WTC11 (cell line): Measurements from ENCODE around the gene MCL1. TPM values are rescaled to one million over a fixed set of nuclear protein-coding genes. Genes with fewer than 3 reads are reported as not detected.

Experiments
- ATAC-seq: fragments of 200-7000 bp; cut with Tn5 transposase; 2 replicates; pipeline ENCODE4 v1.10.0; 2021; ENCODE audit warnings: mild to moderate bottlenecking, moderate library complexity
- Bru-seq: library from RNA; stranded (reverse); fragments of 400-500 nt; gene quantifications from one replicate; lab custom pipeline; 2021; lab: Mats Ljungman, UMichigan
- CTCF ChIA-PET: fragments of 300-600 bp; sonication (Branson Sonifier 250); formaldehyde crosslinking; loops from one replicate; lab custom pipeline; 2021; ENCODE audit warnings: antibody characterized with exemption; lab: Charles Lee
- POLR2A ChIA-PET: fragments of 350-600 bp; sonication (Branson Sonifier 250); formaldehyde crosslinking; loops from one replicate; lab custom pipeline; 2021; ENCODE audit warnings: antibody characterized with exemption; lab: Charles Lee
- DNase-seq: peaks from one replicate; pipeline ENCODE4 v3.0.0; 2021; ENCODE audit warnings: low spot score
- H3K27ac Mint-ChIP-seq: 2 replicates; pipeline ENCODE4 v1.8.0; 2021; ENCODE audit warnings: mixed read lengths
- H3K27me3 Mint-ChIP-seq: 2 replicates; pipeline ENCODE4 v1.8.0; 2021; ENCODE audit warnings: low read depth, mild to moderate bottlenecking, moderate library complexity, mixed read lengths
- H3K36me3 Mint-ChIP-seq: 2 replicates; pipeline ENCODE4 v1.8.0; 2021; ENCODE audit warnings: mixed read lengths
- H3K4me1 Mint-ChIP-seq: 2 replicates; pipeline ENCODE4 v1.8.0; 2022; ENCODE audit warnings: mixed read lengths
- H3K4me3 Mint-ChIP-seq: 2 replicates; pipeline ENCODE4 v1.8.0; 2021; ENCODE audit warnings: mild to moderate bottlenecking, moderate library complexity, mixed read lengths
- H3K9me3 Mint-ChIP-seq: 2 replicates; pipeline ENCODE4 v1.8.0; 2021; ENCODE audit warnings: mixed read lengths
- CREM ChIP-seq: sonication (generic); formaldehyde crosslinking; IDR thresholded peaks from 2 replicates; pipeline ENCODE4 v1.8.1; 2022; ENCODE audit warnings: mild to moderate bottlenecking, missing genetic modification reagents, moderate library complexity
- EMX1 ChIP-seq: fragments of 250-450 bp; sonication (Bioruptor Pico); IDR thresholded peaks from 2 replicates; pipeline ENCODE4 v1.8.0; 2021; ENCODE audit warnings: mild to moderate bottlenecking
- ETV6 ChIP-seq: sonication (generic); formaldehyde crosslinking; IDR thresholded peaks from 2 replicates; pipeline ENCODE4 v1.8.1; 2022; ENCODE audit warnings: mild to moderate bottlenecking, missing genetic modification reagents
- FOXK1 ChIP-seq: sonication (generic); formaldehyde crosslinking; IDR thresholded peaks from 2 replicates; pipeline ENCODE4 v1.8.0; 2022; ENCODE audit warnings: mild to moderate bottlenecking, moderate library complexity, missing genetic modification reagents
- GRHL2 ChIP-seq: fragments of 250-450 bp; sonication (Bioruptor Pico); IDR thresholded peaks from 2 replicates; pipeline ENCODE4 v1.8.0; 2022; ENCODE audit warnings: mild to moderate bottlenecking, moderate library complexity; ENCODE audit not compliant: insufficient replicate concordance, severe bottlenecking
- NFYB ChIP-seq: sonication (generic); formaldehyde crosslinking; conservative IDR thresholded peaks from 2 replicates; pipeline ENCODE4 v1.8.0; 2022; ENCODE audit warnings: low read depth, missing genetic modification reagents
- TEAD4 ChIP-seq: sonication (generic); formaldehyde crosslinking; IDR thresholded peaks from 2 replicates; pipeline ENCODE4 v1.8.0; 2022; ENCODE audit warnings: mild to moderate bottlenecking, missing genetic modification reagents
- ZMAT4 ChIP-seq: fragments of 250-450 bp; sonication (Bioruptor Pico); IDR thresholded peaks from 2 replicates; pipeline ENCODE4 v1.9.0; 2021; ENCODE audit warnings: mild to moderate bottlenecking
- ZNF423 ChIP-seq: fragments of 250-450 bp; sonication (Bioruptor Pico); IDR thresholded peaks from 2 replicates; pipeline ENCODE4 v2.1.2; 2022; ENCODE audit warnings: mild to moderate bottlenecking, moderate library complexity
- ZNF532 ChIP-seq: fragments of 250-450 bp; sonication (Bioruptor Pico); IDR thresholded peaks from 2 replicates; pipeline ENCODE4 v1.9.0; 2021; ENCODE audit warnings: mild to moderate bottlenecking, borderline replicate concordance
- ZNF671 ChIP-seq: fragments of 250-450 bp; sonication (Bioruptor Pico); IDR thresholded peaks from 2 replicates; pipeline ENCODE4 v1.8.0; 2021; ENCODE audit warnings: mild to moderate bottlenecking
- long read RNA-seq, 3 experiments: library from RNA in 1 of 3; library from capped mRNA in 1 of 3; library from polyadenylated mRNA in 1 of 3; unstranded in 2 of 3; stranded (forward) in 1 of 3; transcript quantifications; one replicate each; pipeline ENCODE4 v2.0.0, GENCODE V29; 2021
- total RNA-seq: library from RNA; stranded (reverse); gene quantifications from 3 replicates; pipeline ENCODE4 v1.2.3, GENCODE V29; 2021
- TF ChIP-seq, protein P1 (sequence below): sonication (generic); formaldehyde crosslinking; IDR thresholded peaks from 2 replicates; pipeline ENCODE4 v1.8.1; 2023; ENCODE audit warnings: mild to moderate bottlenecking, moderate library complexity, missing genetic modification reagents
- TF ChIP-seq, protein P2 (sequence below): sonication (generic); formaldehyde crosslinking; IDR thresholded peaks from 2 replicates; pipeline ENCODE4 v1.8.1; 2023; ENCODE audit warnings: mild to moderate bottlenecking, missing genetic modification reagents
- TF ChIP-seq, protein P3 (sequence below): sonication (generic); formaldehyde crosslinking; IDR thresholded peaks from 2 replicates; pipeline ENCODE4 v1.8.0; 2022; ENCODE audit warnings: mild to moderate bottlenecking, missing genetic modification reagents
- TF ChIP-seq, protein P4 (sequence below): sonication (generic); formaldehyde crosslinking; IDR thresholded peaks from 2 replicates; pipeline ENCODE4 v1.8.0; 2023; ENCODE audit warnings: mild to moderate bottlenecking, missing genetic modification reagents

MCL1 gene
- total RNA-seq (191 to 212 TPM (median 204 TPM) in 3 replicates), Bru-seq, nascent RNA (percentile 100 among the genes with signal in this experiment)
- long read RNA-seq, experiment 1, transcript MCL1-201 (2 exons, 1,110 nt) = minor isoform, 9 of 724 reads
- long read RNA-seq, experiment 1, transcript MCL1-203 (2 exons, 1,099 nt) = minor isoform, 33 of 724 reads
- long read RNA-seq, experiment 1, transcript MCL1-202 (3 exons, 3,932 nt) = major isoform, 547 of 724 reads
- long read RNA-seq, experiment 1, partial matches to known transcripts = 4 of 724 reads
- long read RNA-seq, experiment 1, other reads (novel, unspliced or antisense) = 131 of 724 reads
- long read RNA-seq, experiment 2, transcript MCL1-202 (3 exons, 3,932 nt) = major isoform, 120 of 253 reads
- long read RNA-seq, experiment 2, partial matches to known transcripts = 5 of 253 reads
- long read RNA-seq, experiment 2, other reads (novel, unspliced or antisense) = 123 of 253 reads
- long read RNA-seq, experiment 3, transcript MCL1-202 (3 exons, 3,932 nt) = major isoform, 49 of 69 reads
- long read RNA-seq, experiment 3, partial matches to known transcripts = 0 of 69 reads
- long read RNA-seq, experiment 3, other reads (novel, unspliced or antisense) = 15 of 69 reads

- Mint-ChIP-seq H3K4me1 (peaks cover 40% of the 10 kb centered on the region), H3K9me3 (no peaks in the 10 kb centered on the region), H3K27me3 (no peaks in the 10 kb centered on the region; the same call in 1 of the 2 replicates), H3K36me3 (peaks cover 47% of the 10 kb centered on the region), H3K4me3 (peak within 1 kb of the TSS; percentile 92), H3K27ac (peak within 1 kb of the TSS; percentile 100)
- peak; percentile 89 for DNase-seq
- peak; percentile 88 for ATAC-seq
- ChIA-PET CTCF (interaction anchor here (0.6 to 2.6 kb wide), 15 partner anchors 9 to 427 kb away, joined by 3 to 59 read pairs (median 6); partner anchors contain the start of genes ENSA, FALEC and MINDY1), POLR2A (interaction anchor here (0.6 to 9.4 kb wide), 26 partner anchors 8 to 472 kb away, joined by 3 to 188 read pairs (median 4); partner anchors contain the start of genes CTSK, ENSA, FALEC and GOLPH3L)
- TF ChIP-seq, protein P1, sequence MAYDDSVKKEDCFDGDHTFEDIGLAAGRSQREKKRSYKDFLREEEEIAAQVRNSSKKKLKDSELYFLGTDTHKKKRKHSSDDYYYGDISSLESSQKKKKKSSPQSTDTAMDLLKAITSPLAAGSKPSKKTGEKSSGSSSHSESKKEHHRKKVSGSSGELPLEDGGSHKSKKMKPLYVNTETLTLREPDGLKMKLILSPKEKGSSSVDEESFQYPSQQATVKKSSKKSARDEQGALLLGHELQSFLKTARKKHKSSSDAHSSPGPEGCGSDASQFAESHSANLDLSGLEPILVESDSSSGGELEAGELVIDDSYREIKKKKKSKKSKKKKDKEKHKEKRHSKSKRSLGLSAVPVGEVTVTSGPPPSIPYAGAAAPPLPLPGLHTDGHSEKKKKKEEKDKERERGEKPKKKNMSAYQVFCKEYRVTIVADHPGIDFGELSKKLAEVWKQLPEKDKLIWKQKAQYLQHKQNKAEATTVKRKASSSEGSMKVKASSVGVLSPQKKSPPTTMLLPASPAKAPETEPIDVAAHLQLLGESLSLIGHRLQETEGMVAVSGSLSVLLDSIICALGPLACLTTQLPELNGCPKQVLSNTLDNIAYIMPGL = peak; percentile 79
- TF ChIP-seq ZNF532 = peak; percentile 72; the same call in 1 of the 2 replicates
- peak; percentile 52; the same call in 1 of the 2 replicates for TF ChIP-seq ZNF671 (CRISPR knock-in tag)
- TF ChIP-seq CREM = no peak
- TF ChIP-seq EMX1 = peak; percentile 78
- TF ChIP-seq, protein P2, sequence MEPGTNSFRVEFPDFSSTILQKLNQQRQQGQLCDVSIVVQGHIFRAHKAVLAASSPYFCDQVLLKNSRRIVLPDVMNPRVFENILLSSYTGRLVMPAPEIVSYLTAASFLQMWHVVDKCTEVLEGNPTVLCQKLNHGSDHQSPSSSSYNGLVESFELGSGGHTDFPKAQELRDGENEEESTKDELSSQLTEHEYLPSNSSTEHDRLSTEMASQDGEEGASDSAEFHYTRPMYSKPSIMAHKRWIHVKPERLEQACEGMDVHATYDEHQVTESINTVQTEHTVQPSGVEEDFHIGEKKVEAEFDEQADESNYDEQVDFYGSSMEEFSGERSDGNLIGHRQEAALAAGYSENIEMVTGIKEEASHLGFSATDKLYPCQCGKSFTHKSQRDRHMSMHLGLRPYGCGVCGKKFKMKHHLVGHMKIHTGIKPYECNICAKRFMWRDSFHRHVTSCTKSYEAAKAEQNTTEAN (CRISPR knock-in tag) = peak; percentile 71; the same call in 1 of the 2 replicates
- TF ChIP-seq, protein P3, sequence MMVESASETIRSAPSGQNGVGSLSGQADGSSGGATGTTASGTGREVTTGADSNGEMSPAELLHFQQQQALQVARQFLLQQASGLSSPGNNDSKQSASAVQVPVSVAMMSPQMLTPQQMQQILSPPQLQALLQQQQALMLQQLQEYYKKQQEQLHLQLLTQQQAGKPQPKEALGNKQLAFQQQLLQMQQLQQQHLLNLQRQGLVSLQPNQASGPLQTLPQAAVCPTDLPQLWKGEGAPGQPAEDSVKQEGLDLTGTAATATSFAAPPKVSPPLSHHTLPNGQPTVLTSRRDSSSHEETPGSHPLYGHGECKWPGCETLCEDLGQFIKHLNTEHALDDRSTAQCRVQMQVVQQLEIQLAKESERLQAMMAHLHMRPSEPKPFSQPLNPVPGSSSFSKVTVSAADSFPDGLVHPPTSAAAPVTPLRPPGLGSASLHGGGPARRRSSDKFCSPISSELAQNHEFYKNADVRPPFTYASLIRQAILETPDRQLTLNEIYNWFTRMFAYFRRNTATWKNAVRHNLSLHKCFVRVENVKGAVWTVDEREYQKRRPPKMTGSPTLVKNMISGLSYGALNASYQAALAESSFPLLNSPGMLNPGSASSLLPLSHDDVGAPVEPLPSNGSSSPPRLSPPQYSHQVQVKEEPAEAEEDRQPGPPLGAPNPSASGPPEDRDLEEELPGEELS (CRISPR knock-in tag) = peak; percentile 82
- TF ChIP-seq FOXK1 (CRISPR knock-in tag) = peak; percentile 61
- no peak for TF ChIP-seq GRHL2
- no peak for TF ChIP-seq TEAD4 (CRISPR knock-in tag)
- TF ChIP-seq, protein P4, sequence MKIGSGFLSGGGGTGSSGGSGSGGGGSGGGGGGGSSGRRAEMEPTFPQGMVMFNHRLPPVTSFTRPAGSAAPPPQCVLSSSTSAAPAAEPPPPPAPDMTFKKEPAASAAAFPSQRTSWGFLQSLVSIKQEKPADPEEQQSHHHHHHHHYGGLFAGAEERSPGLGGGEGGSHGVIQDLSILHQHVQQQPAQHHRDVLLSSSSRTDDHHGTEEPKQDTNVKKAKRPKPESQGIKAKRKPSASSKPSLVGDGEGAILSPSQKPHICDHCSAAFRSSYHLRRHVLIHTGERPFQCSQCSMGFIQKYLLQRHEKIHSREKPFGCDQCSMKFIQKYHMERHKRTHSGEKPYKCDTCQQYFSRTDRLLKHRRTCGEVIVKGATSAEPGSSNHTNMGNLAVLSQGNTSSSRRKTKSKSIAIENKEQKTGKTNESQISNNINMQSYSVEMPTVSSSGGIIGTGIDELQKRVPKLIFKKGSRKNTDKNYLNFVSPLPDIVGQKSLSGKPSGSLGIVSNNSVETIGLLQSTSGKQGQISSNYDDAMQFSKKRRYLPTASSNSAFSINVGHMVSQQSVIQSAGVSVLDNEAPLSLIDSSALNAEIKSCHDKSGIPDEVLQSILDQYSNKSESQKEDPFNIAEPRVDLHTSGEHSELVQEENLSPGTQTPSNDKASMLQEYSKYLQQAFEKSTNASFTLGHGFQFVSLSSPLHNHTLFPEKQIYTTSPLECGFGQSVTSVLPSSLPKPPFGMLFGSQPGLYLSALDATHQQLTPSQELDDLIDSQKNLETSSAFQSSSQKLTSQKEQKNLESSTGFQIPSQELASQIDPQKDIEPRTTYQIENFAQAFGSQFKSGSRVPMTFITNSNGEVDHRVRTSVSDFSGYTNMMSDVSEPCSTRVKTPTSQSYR (CRISPR knock-in tag) = no peak
- 0 out of 2 replicates have a peak, but pooled peaks have one; percentile 37 for TF ChIP-seq ZMAT4 (CRISPR knock-in tag)
- TF ChIP-seq ETV6 = peak; percentile 22
- TF ChIP-seq NFYB (CRISPR knock-in tag) = peak; percentile 51
- peak; percentile 37 for TF ChIP-seq ZNF423 (CRISPR knock-in tag)
These were observed at the start of gene MCL1 for GRCh38 chr1:150579110-150579944. TSS of gene MCL1 (minus strand) at chr1:150579610. CDS start at chr1:150579530, 80 bp downstream.
